ENCODE measurements around the gene STARD3.
"Not testable (repeated sequence)": the region's sequence is repeated elsewhere in the genome, so short reads cannot be mapped to it uniquely, and the experiment has no call there.

Gene STARD3

GRCh38 chr17:39674179-39674578, 37.2 kb downstream of the STARD3 start:
- DNase-seq = no peak

GRCh38 chr17:39674702-39675389, 37.9 kb downstream of the STARD3 start:
- no peak for DNase-seq

GRCh38 chr17:39675390-39676082, 38.6 kb downstream of the STARD3 start:
- DNase-seq = no peak

GRCh38 chr17:39676198-39676819, 39.4 kb downstream of the STARD3 start:
- no peak for DNase-seq

- no peak for DNase-seq
Measured at GRCh38 chr17:39677072-39677471, 40.1 kb downstream of the STARD3 start.

GRCh38 chr17:39677542-39678339, 40.8 kb downstream of the STARD3 start:
- DNase-seq = no peak

GRCh38 chr17:39678340-39679116, 41.6 kb downstream of the STARD3 start:
- no peak for DNase-seq

- DNase-seq = no peak
Measured at GRCh38 chr17:39679521-39680192, 42.7 kb downstream of the STARD3 start.

- DNase-seq = no peak
Measured at GRCh38 chr17:39683295-39683939, 46.5 kb downstream of the STARD3 start.

GRCh38 chr17:39684369-39685192, 47.6 kb downstream of the STARD3 start:
- DNase-seq = no peak

- DNase-seq = no peak
Measured at GRCh38 chr17:39687101-39687545, 50.2 kb downstream of the STARD3 start.

- peak; percentile 90 for DNase-seq
Measured at GRCh38 chr17:39687546-39688474, 50.9 kb downstream of the STARD3 start, which contains the start of gene PGAP3. PGAP3 (minus strand) TSS chr17:39688057; CDS start chr17:39688014, 43 bp downstream.

GRCh38 chr17:39688475-39688835, 51.5 kb downstream of the STARD3 start:
- DNase-seq = no peak

- DNase-seq = no peak
Measured at GRCh38 chr17:39688945-39689344, 52.0 kb downstream of the STARD3 start.

- DNase-seq = no peak
Measured at GRCh38 chr17:39694593-39694992, 57.6 kb downstream of the STARD3 start.

- no peak for DNase-seq
Measured at GRCh38 chr17:39695089-39695474, 58.1 kb downstream of the STARD3 start.

- no peak for DNase-seq
Measured at GRCh38 chr17:39696731-39697130, 59.8 kb downstream of the STARD3 start.

- DNase-seq = no peak
Measured at GRCh38 chr17:39697961-39698360, 61.0 kb downstream of the STARD3 start.

GRCh38 chr17:39699157-39699817, 62.3 kb downstream of the STARD3 start:
- not testable (repeated sequence) for DNase-seq

Data from kidney glomerular epithelial cell (primary cell).